Left lung (tissue), 10 donors: ENCODE results near the gene GPX2. TPM values are rescaled to one million over a fixed set of nuclear protein-coding genes. Genes with fewer than 3 reads are reported as not detected.

Source experiments
- ATAC-seq: fragments of 200-7000 bp; cut with Tn5 transposase; one replicate; pipeline ENCODE4 v1.9.1; 2020; ENCODE audit warnings: moderate library complexity
- DNase-seq, 4 donors: peaks; one replicate each; pipeline ENCODE4 v3.0.0-alpha.2; 2013 to 2020
- H3K27ac ChIP-seq, 2 donors: fragments of 200-600 bp; sonication (generic) in 1 of 2; one replicate each; pipeline versions ENCODE4 v1.5.0 to v1.8.0; 2020 to 2021
- H3K27me3 ChIP-seq, 2 donors: fragments of 200-600 bp; sonication (generic) in 1 of 2; one replicate each; pipeline versions ENCODE4 v1.5.0 to v1.8.0; 2020 to 2021
- H3K36me3 ChIP-seq, 2 donors: fragments of 200-600 bp; sonication (generic) in 1 of 2; one replicate each; pipeline versions ENCODE4 v1.5.0 to v1.8.0; 2020 to 2021
- H3K4me1 ChIP-seq, 2 donors: fragments of 200-600 bp; one replicate each; pipeline ENCODE4 v1.8.0; 2021
- H3K4me3 ChIP-seq, 2 donors: fragments of 200-600 bp; sonication (generic) in 1 of 2; one replicate each; pipeline versions ENCODE4 v1.5.0 to v1.8.0; 2020 to 2021; ENCODE audit warnings: mild to moderate bottlenecking in 1 of 2
- H3K9me3 ChIP-seq, 2 donors: fragments of 200-600 bp; sonication (generic) in 1 of 2; one replicate each; pipeline versions ENCODE4 v1.5.0 to v1.8.0; 2020 to 2021
- CTCF ChIP-seq, 2 donors: fragments of 200-600 bp; sonication (generic) in 1 of 2; IDR thresholded peaks; one replicate each; pipeline versions ENCODE4 v1.5.0 to v1.8.0; 2021; ENCODE audit warnings: antibody characterized with exemption in 2 of 2
- intact Hi-C, 2 donors: fragments of 100-400 bp; cut with DNase I; formaldehyde crosslinking; loops; one replicate each; pipeline versions ENCODE4 v1.11.2 to v1.14.2; 2022
- polyA plus RNA-seq, 6 donors: library from polyadenylated mRNA; unstranded; fragments of 120-200 nt; gene quantifications; one replicate each; pipeline ENCODE4 v1.2.1, GENCODE V29; 2013; ENCODE audit not compliant: insufficient read length in 6 of 6
- total RNA-seq, 2 donors: library from RNA; stranded (reverse); fragmentation: NEBNext Ultra II Directional; extraction: Animal tissue kit (Norgen Biotek cat#: 25700); gene quantifications; one replicate each; pipeline ENCODE4 v1.2.1, GENCODE V29; 2021
- donor health status: DM: no; HTN: yes; CAD: no.
- donor health status: DM: no; HTN: no; CAD: no.

Gene GPX2
- total and polyA plus RNA-seq, 8 donors, result 0.62 to 2.8 (median 0.84) TPM

GRCh38 chr14:64946310-64947045 is 3.9 kb upstream of the GPX2 start:
- ATAC-seq, result no peak
- intact Hi-C loops, result no loop called here
- peaks cover 0 to 64% of the 10 kb centered on the region in 2 donors for H3K36me3 ChIP-seq
- H3K27me3 ChIP-seq, result no peaks in the 10 kb centered on the region
- TF ChIP-seq CTCF (IDR thresholded peaks at IDR 0.05), result no peak
- peaks cover 0 to 24% of the 10 kb centered on the region in 2 donors for H3K4me1 ChIP-seq
- peak overlapping the region in 1 of 2 donors; percentile 18 for H3K27ac ChIP-seq
- no peak for DNase-seq
- H3K4me3 ChIP-seq, result no peak overlapping the region
- no peaks in the 10 kb centered on the region for H3K9me3 ChIP-seq

GRCh38 chr14:64945431-64946178 is 3.1 kb upstream of the GPX2 start:
- TF ChIP-seq CTCF (IDR thresholded peaks at IDR 0.05), result no peak
- Histone ChIP-seq H3K36me3 (peaks cover 0 to 64% of the 10 kb centered on the region in 2 donors), H3K27ac (no peak overlapping the region), H3K4me3 (no peak overlapping the region), H3K4me1 (peaks cover 0 to 24% of the 10 kb centered on the region in 2 donors), H3K9me3 (no peaks in the 10 kb centered on the region), H3K27me3 (no peaks in the 10 kb centered on the region)
- no peak for ATAC-seq
- intact Hi-C loops, result no loop called here
- no peak for DNase-seq

- no peak for TF ChIP-seq CTCF (IDR thresholded peaks at IDR 0.05)
- peaks cover 0 to 24% of the 10 kb centered on the region in 2 donors for H3K4me1 ChIP-seq
- H3K27ac ChIP-seq, result no peak overlapping the region
- H3K9me3 ChIP-seq, result no peaks in the 10 kb centered on the region
- H3K27me3 ChIP-seq, result no peaks in the 10 kb centered on the region
- peaks cover 0 to 56% of the 10 kb centered on the region in 2 donors for H3K36me3 ChIP-seq
- ATAC-seq, result no peak
- H3K4me3 ChIP-seq, result no peak overlapping the region
- intact Hi-C loops, result no loop called here
- DNase-seq, result no peak
Measured at GRCh38 chr14:64944861-64945260, 2.3 kb upstream of the GPX2 start.

- DNase-seq (no peak), ATAC-seq (no peak)
- H3K4me1 ChIP-seq, result peaks cover 0 to 24% of the 10 kb centered on the region in 2 donors
- intact Hi-C loops, result no loop called here
- H3K27ac ChIP-seq, result no peak overlapping the region
- H3K27me3 ChIP-seq, result no peaks in the 10 kb centered on the region
- no peaks in the 10 kb centered on the region for H3K9me3 ChIP-seq
- TF ChIP-seq CTCF (IDR thresholded peaks at IDR 0.05), result no peak
- no peak overlapping the region for H3K4me3 ChIP-seq
- H3K36me3 ChIP-seq, result peaks cover 0 to 54% of the 10 kb centered on the region in 2 donors
Measured at GRCh38 chr14:64944041-64944440, 1.5 kb upstream of the GPX2 start.

- Histone ChIP-seq H3K4me1 (peaks cover 0 to 24% of the 10 kb centered on the region in 2 donors), H3K36me3 (peaks cover 0 to 54% of the 10 kb centered on the region in 2 donors)
Measured at GRCh38 chr14:64943556-64943955, 1.0 kb upstream of the GPX2 start.

More at GRCh38 chr14:64943556-64943955, 1.0 kb upstream of the GPX2 start:
- H3K4me3 ChIP-seq, result no peak overlapping the region
- intact Hi-C loops, result no loop called here
- ATAC-seq (no peak), DNase-seq (no peak)
- no peak overlapping the region for H3K27ac ChIP-seq
- TF ChIP-seq CTCF (IDR thresholded peaks at IDR 0.05), result no peak
- no peaks in the 10 kb centered on the region for H3K9me3 ChIP-seq
- no peaks in the 10 kb centered on the region for H3K27me3 ChIP-seq
